A549 (cell line): Measurements from ENCODE around the gene MRPL18. TPM values are rescaled to one million over a fixed set of nuclear protein-coding genes. Genes with fewer than 3 reads are reported as not detected.

Experiments used
- ATAC-seq, 2 experiments: fragments of 200-7000 bp in 1 of 2; fragments of >200 bp in 1 of 2; cut with Nextera tagmentation in 1 of 2; cut with Tn5 transposase in 1 of 2; 3 replicates each; pipeline versions ENCODE4 v1.8.0 to v1.9.1; 2018 to 2020; ENCODE audit warnings: mild to moderate bottlenecking in 1 of 2, moderate library complexity in 1 of 2
- CTCF ChIA-PET: fragments of 300-600 bp; sonication (Branson Sonifier 250); formaldehyde crosslinking; extraction: SDS; loops from one replicate; lab custom pipeline; 2021; ENCODE audit warnings: antibody characterized with exemption, inconsistent platforms; lab: Yijun Ruan, JAX
- POLR2A ChIA-PET: fragments of 350-600 bp; formaldehyde crosslinking; extraction: SDS; loops from one replicate; lab custom pipeline; 2021; ENCODE audit warnings: antibody characterized with exemption, inconsistent platforms; lab: Yijun Ruan, JAX
- DNase-seq, 2 experiments: peaks; one replicate each; pipeline versions ENCODE4 v3.0.0 to v3.0.0-alpha.2; 2011 to 2016; ENCODE audit warnings: low read depth in 1 of 2, low spot score in 1 of 2
- FAIRE-seq: peaks from 2 replicates; lab custom pipeline; 2011; peaks lifted over from hg19 to GRCh38; lab: Jason Lieb, UNC
- H3K27ac ChIP-seq, 2 experiments: fragments of >200 bp; sonication (Bioruptor Twin); formaldehyde crosslinking; 3 replicates each; pipeline ENCODE4 v1.5.1; 2016 to 2017
- H3K4me1 ChIP-seq: fragments of >200 bp; sonication (Bioruptor Twin); formaldehyde crosslinking; 3 replicates; pipeline ENCODE4 v1.6.1; 2016
- H3K4me2 ChIP-seq: fragments of >200 bp; sonication (Bioruptor Twin); formaldehyde crosslinking; 3 replicates; pipeline ENCODE4 v1.6.1; 2016
- H3K4me3 ChIP-seq: fragments of >200 bp; sonication (Bioruptor Twin); formaldehyde crosslinking; 3 replicates; pipeline ENCODE4 v1.5.1; 2016
- H3K9me3 ChIP-seq: fragments of >200 bp; sonication (Bioruptor Twin); formaldehyde crosslinking; 3 replicates; pipeline ENCODE4 v1.6.1; 2016
- BCL3 ChIP-seq: fragments of >200 bp; sonication (Bioruptor Twin); formaldehyde crosslinking; IDR thresholded peaks from 3 replicates; pipeline ENCODE4 v1.6.1; 2016
- BHLHE40 ChIP-seq: IDR thresholded peaks from 2 replicates; pipeline ENCODE4 v1.6.1; 2012; ENCODE audit warnings: low read depth, low read length, inconsistent platforms
- CHD2 ChIP-seq: fragments of 150-350 bp; IDR thresholded peaks from 2 replicates; pipeline ENCODE4 v1.6.1; 2014; ENCODE audit warnings: low read length; ENCODE audit not compliant: partially characterized antibody
- CTCF ChIP-seq: fragments of >200 bp; sonication (Bioruptor Twin); formaldehyde crosslinking; IDR thresholded peaks from 3 replicates; pipeline ENCODE4 v1.5.1; 2016
- EHMT2 ChIP-seq: fragments of 200-600 bp; sonication (generic); IDR thresholded peaks from 2 replicates; pipeline ENCODE4 v1.6.1; 2016; ENCODE audit warnings: antibody characterized with exemption, low read depth, mild to moderate bottlenecking, moderate library complexity
- ELK1 ChIP-seq: fragments of 150-350 bp; IDR thresholded peaks from 2 replicates; pipeline ENCODE4 v1.6.1; 2014; ENCODE audit warnings: low read depth, mild to moderate bottlenecking, low read length
- FOSL2 ChIP-seq, 2 experiments: fragments of 450-650 bp in 1 of 2; fragments of >200 bp in 1 of 2; sonication (Bioruptor Twin) in 1 of 2; formaldehyde crosslinking; IDR thresholded peaks; 2 replicates each; pipeline versions ENCODE4 v1.5.0 to v1.6.1; 2016 to 2020; ENCODE audit warnings: mild to moderate bottlenecking in 1 of 2, moderate library complexity in 1 of 2
- HES2 ChIP-seq: fragments of >200 bp; sonication (Bioruptor Twin); formaldehyde crosslinking; IDR thresholded peaks from 2 replicates; pipeline ENCODE4 v1.6.1; 2016
- HEYL ChIP-seq: fragments of 250-450 bp; sonication (Bioruptor Pico); IDR thresholded peaks from 2 replicates; pipeline ENCODE4 v1.8.0; 2021; ENCODE audit warnings: mild to moderate bottlenecking, moderate library complexity
- HOXA7 ChIP-seq: fragments of 250-450 bp; sonication (Bioruptor Pico); IDR thresholded peaks from 2 replicates; pipeline ENCODE4 v1.5.0; 2020; ENCODE audit warnings: mild to moderate bottlenecking, moderate library complexity
- HOXB13 ChIP-seq: fragments of 250-450 bp; sonication (Bioruptor Pico); IDR thresholded peaks from 2 replicates; pipeline ENCODE4 v1.5.0; 2020; ENCODE audit warnings: low read depth, mild to moderate bottlenecking, moderate library complexity
- HOXB5 ChIP-seq: fragments of 250-450 bp; sonication (Bioruptor Pico); IDR thresholded peaks from 2 replicates; pipeline ENCODE4 v1.5.0; 2020; ENCODE audit warnings: mild to moderate bottlenecking, moderate library complexity
- KDM1A ChIP-seq: fragments of 200-600 bp; sonication (generic); IDR thresholded peaks from 2 replicates; pipeline ENCODE4 v1.6.1; 2016; ENCODE audit warnings: low read depth, mild to moderate bottlenecking
- KDM5A ChIP-seq: fragments of 200-600 bp; sonication (generic); IDR thresholded peaks from 2 replicates; pipeline ENCODE4 v1.6.1; 2016; ENCODE audit warnings: antibody characterized with exemption, mild to moderate bottlenecking
- MAX ChIP-seq: IDR thresholded peaks from 2 replicates; pipeline ENCODE4 v1.6.1; 2012
- NR3C1 ChIP-seq: fragments of >200 bp; sonication (Bioruptor Twin); formaldehyde crosslinking; IDR thresholded peaks from 3 replicates; pipeline ENCODE4 v1.6.1; 2017
- PBX3 ChIP-seq: IDR thresholded peaks from 2 replicates; pipeline ENCODE4 v1.6.1; 2012
- POLR2A ChIP-seq: IDR thresholded peaks from 2 replicates; pipeline ENCODE4 v1.6.1; 2012; ENCODE audit warnings: mild to moderate bottlenecking, low read length
- RCOR1 ChIP-seq: fragments of 150-350 bp; IDR thresholded peaks from 2 replicates; pipeline ENCODE4 v1.6.1; 2014; ENCODE audit warnings: antibody characterized with exemption, low read length, low read depth
- REST ChIP-seq: fragments of 200-600 bp; sonication (generic); IDR thresholded peaks from 2 replicates; pipeline ENCODE4 v1.6.1; 2016; ENCODE audit warnings: antibody characterized with exemption, mild to moderate bottlenecking, moderate library complexity
- RNF2 ChIP-seq: fragments of 200-600 bp; sonication (generic); IDR thresholded peaks from 2 replicates; pipeline ENCODE4 v1.6.1; 2016; ENCODE audit warnings: low read depth, mild to moderate bottlenecking, antibody characterized with exemption, moderate library complexity, borderline replicate concordance
- TFCP2L1 ChIP-seq: fragments of 250-450 bp; sonication (Bioruptor Pico); IDR thresholded peaks from 2 replicates; pipeline ENCODE4 v1.5.0; 2021; ENCODE audit warnings: mild to moderate bottlenecking
- ZSCAN20 ChIP-seq: fragments of 250-450 bp; sonication (Bioruptor Pico); IDR thresholded peaks from 2 replicates; pipeline ENCODE4 v1.8.0; 2022; ENCODE audit warnings: mild to moderate bottlenecking, moderate library complexity
- WGBS: methylation state at CpG from one replicate; pipeline ENCODE4 v1.1.6; 2017; ENCODE audit errors: missing lambda C conversion rate; 5-methylcytosine and 5-hydroxymethylcytosine counted together
- polyA plus RNA-seq, 4 experiments: library from polyadenylated mRNA; depleted of rRNA in 3 of 4; stranded (reverse); fragments of >200 nt; fragmentation: RNase III in 1 of 4; extraction: RNeasy Plus Mini Kit Qiagen cat#74134 plus additional on column Dnase treatment in 1 of 4; gene quantifications; 2 replicates in 3 of 4; 3 replicates in 1 of 4; pipeline ENCODE4 v1.2.3, GENCODE V29; 2011 to 2017

Gene MRPL18
- polyA plus RNA-seq, 2 of the 4 experiments (the other 2 are of a cell fraction), result 115 to 142 TPM

- TF ChIP-seq POLR2A, result no peak
- no peak for TF ChIP-seq RCOR1
- no peak for TF ChIP-seq ELK1
- no peak for TF ChIP-seq KDM1A
- no peak for TF ChIP-seq PBX3
- TF ChIP-seq TFCP2L1 (CRISPR knock-in tag), result no peak
- ChIA-PET POLR2A (interaction anchor here (1.2 kb wide), 1 partner anchor 16 kb away, joined by 3 read pairs; the partner anchor contains the start of gene MRPL18), CTCF (interaction anchor here (1.6 kb wide), 1 partner anchor 15 kb away, joined by 4 read pairs; the partner anchor contains the start of gene MRPL18)
- no peak for DNase-seq
- no peak overlapping the region for H3K4me2 ChIP-seq
- WGBS, result 76% methylated on average over 7 of the region's 9 CpGs
- FAIRE-seq, result no peak
- ATAC-seq, result no peak
- H3K4me3 ChIP-seq, result no peak overlapping the region
- no peaks in the 10 kb centered on the region for H3K4me1 ChIP-seq
- H3K9me3 ChIP-seq, result no peaks in the 10 kb centered on the region
- H3K27ac ChIP-seq, result no peak overlapping the region
Observed at GRCh38 chr6:159806021-159806458, 15.8 kb downstream of the MRPL18 start.

GRCh38 chr6:159807150-159807858, 17.0 kb downstream of the MRPL18 start:
- DNase-seq, result no peak
- CTCF ChIA-PET, result interaction anchor here (1.6 kb wide), 1 partner anchor 17 kb away, joined by 4 read pairs; the partner anchor contains the start of gene MRPL18
- Histone ChIP-seq H3K27ac (no peak overlapping the region), H3K4me1 (no peaks in the 10 kb centered on the region), H3K9me3 (no peaks in the 10 kb centered on the region), H3K4me2 (no peak overlapping the region), H3K4me3 (no peak overlapping the region)
- WGBS, result 95% methylated on average over 5 of the region's 5 CpGs
- TF ChIP-seq KDM5A (no peak), HOXA7 (CRISPR knock-in tag) (no peak), HES2 (no peak), HOXB5 (no peak), CHD2 (no peak), NR3C1 (no peak), EHMT2 (no peak), MAX (no peak), REST (no peak), ZSCAN20 (CRISPR knock-in tag) (no peak), RNF2 (no peak), CTCF (no peak), TFCP2L1 (CRISPR knock-in tag) (no peak), FOSL2 (IDR thresholded peaks at IDR 0.05) (no peak), FOSL2 (CRISPR knock-in tag; IDR thresholded peaks at IDR 0.05) (no peak), HOXB13 (CRISPR knock-in tag) (no peak), HEYL (no peak), BCL3 (no peak), BHLHE40 (no peak)
- POLR2A ChIA-PET, result no interaction called here
- FAIRE-seq, result no peak
- ATAC-seq, result no peak
